ENCODE measurements around the gene PIP5K1A.
"Not testable (repeated sequence)": the region's sequence is repeated elsewhere in the genome, so short reads cannot be mapped to it uniquely, and the experiment has no call there.

PIP5K1A gene

DNA sequence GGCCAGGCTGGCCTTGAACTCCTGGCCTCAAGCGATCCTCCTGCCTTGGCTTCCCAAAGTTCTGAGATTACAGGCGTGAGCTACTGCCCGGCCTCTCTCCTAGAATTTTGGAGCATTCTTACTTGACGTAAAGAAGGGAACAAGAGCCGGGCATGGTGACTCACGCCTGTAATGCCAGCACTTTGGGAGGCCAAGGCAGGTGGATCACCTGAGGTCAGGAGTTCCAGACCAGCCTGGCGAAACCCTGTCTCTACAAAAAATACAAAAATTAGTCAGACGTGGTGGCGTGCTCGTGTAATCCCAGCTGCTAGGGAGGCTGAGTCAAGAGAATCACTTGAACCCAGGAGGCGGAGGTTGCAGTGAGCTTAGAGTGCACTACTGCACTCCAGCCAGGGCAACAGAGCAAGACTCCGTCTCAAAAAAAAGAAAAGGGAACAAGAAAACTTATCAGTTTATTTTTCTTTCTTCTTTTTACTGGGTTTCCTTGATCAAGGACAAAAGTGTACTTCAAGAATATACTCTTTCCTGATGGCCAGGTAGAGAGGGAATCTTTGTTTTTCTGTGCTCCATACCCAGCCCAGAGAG is 7.1 kb downstream of the PIP5K1A start:
- not testable (repeated sequence) for H3K4me3 Mint-ChIP-seq; H3K27me3 Mint-ChIP-seq (ENCODE audit: low read depth); H3K27ac Mint-ChIP-seq; H3K9me3 Mint-ChIP-seq
- Mint-ChIP-seq H3K36me3 (ENCODE audit: low read depth) (peaks cover 23% of the 10 kb centered on the region), H3K4me1 (ENCODE audit: low read depth) (peaks cover 17% of the 10 kb centered on the region)

DNA sequence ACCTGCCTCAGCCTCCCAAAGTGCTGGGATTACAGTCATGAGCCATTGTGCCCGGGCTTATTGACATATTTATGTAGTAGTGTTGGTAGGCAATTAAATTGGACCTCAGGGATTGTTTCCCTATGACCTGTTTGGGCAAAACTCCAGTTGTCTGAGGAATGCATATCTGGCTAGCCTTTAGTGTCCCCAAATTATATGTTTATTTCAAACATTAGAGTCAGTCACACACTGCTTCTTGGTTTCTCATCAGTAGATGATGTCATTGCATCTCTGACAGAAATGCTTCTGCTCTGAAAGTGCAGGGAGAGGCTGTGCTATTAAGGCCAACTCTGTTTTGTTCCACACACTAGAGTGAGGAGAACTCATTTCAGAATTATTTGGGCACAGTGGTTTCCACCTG is 12.5 kb downstream of the PIP5K1A start:
- Mint-ChIP-seq H3K4me3 (no peak overlapping the region), H3K36me3 (ENCODE audit: low read depth) (peaks cover 20% of the 10 kb centered on the region), H3K27ac (peak overlapping the region; percentile 50), H3K4me1 (ENCODE audit: low read depth) (peaks cover 23% of the 10 kb centered on the region), H3K27me3 (ENCODE audit: low read depth) (no peaks in the 10 kb centered on the region), H3K9me3 (no peaks in the 10 kb centered on the region)

DNA sequence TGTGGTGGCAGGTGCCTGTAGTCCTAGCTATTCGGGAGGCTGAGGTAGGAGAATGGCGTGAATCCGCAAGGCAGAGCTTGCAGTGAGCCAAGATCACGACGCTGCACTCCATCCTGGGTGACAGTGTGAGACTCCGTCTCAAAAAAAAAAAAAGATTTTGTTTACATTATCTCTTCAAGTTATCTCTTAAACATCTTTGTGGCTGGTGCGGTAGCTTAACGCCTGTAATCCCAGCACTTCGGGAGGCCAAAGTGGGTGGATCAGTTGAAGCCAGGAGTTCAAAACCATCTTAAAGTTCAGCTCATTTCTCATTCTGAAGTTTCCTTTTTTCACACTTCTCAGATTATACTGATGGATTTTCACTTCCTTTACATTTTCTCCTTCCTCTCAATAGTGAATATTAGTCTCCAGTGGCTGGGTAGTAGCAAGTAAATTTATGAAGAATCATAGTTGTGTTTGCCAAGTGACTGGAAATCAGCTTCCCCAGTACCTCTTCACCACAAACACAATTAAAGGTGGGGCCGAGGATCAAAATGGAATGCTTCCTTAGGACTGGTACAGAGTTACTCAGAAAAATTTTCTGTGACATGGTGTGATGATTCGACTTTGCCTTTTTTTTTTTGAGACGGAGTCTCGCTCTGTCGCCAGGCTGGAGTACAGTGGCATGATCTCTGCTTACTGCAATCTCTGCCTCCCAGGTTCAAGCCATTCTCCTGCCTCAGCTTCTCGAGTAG is 13.8 kb downstream of the PIP5K1A start:
- Mint-ChIP-seq H3K27ac (peak overlapping the region; percentile 87), H3K36me3 (ENCODE audit: low read depth) (peaks cover 17% of the 10 kb centered on the region), H3K4me1 (ENCODE audit: low read depth) (peaks cover 23% of the 10 kb centered on the region), H3K27me3 (ENCODE audit: low read depth) (no peaks in the 10 kb centered on the region), H3K4me3 (peak overlapping the region; percentile 65), H3K9me3 (no peaks in the 10 kb centered on the region)

DNA sequence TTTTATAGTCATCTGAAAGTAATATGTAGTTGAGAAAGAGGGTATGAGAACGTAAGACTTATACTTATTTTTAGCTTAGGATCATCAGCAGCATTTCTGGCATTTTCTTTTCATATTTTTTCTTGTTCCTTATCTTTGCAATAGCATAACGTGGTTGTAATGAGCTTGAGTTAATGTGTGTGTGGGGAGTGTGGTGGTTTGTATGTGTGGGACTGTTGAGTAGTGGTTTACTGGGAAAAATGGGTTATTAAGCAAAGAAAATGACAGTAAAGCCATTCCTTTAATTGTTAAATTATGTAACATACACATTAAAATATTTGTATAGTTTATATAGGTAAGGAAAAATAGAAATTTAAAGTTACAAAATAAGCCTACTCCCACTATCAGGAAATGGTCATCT is 15.2 kb downstream of the PIP5K1A start:
- Mint-ChIP-seq H3K4me3 (no peak overlapping the region), H3K4me1 (ENCODE audit: low read depth) (peaks cover 25% of the 10 kb centered on the region), H3K9me3 (no peaks in the 10 kb centered on the region), H3K36me3 (ENCODE audit: low read depth) (peaks cover 15% of the 10 kb centered on the region), H3K27me3 (ENCODE audit: low read depth) (no peaks in the 10 kb centered on the region), H3K27ac (no peak overlapping the region)

DNA sequence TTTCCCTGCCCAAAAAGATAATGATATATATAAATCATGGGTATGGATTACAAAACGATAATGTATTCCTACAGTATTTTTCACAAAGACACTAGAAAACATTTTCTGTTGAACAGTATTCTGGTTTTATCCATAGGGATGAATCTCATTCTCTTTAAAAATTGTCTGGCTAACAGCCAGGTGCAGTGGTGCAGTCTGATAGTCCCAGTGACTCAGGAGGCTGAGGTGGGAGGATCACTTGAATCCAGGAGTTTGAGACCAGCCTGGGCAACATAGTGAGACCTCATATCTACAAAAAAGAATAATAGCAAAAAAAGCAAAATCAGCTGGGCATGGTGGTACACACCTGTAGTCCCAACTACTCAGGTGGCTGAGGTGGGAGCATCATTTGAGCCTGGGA is 23.3 kb downstream of the PIP5K1A start:
- Mint-ChIP-seq H3K36me3 (ENCODE audit: low read depth) (peaks cover 11% of the 10 kb centered on the region), H3K9me3 (no peaks in the 10 kb centered on the region), H3K27me3 (ENCODE audit: low read depth) (no peaks in the 10 kb centered on the region), H3K4me3 (no peak overlapping the region), H3K4me1 (ENCODE audit: low read depth) (peaks cover 7% of the 10 kb centered on the region), H3K27ac (no peak overlapping the region)

GRCh38 chr1:151222130-151222529 is 23.8 kb downstream of the PIP5K1A start:
- Mint-ChIP-seq H3K4me3 (no peak overlapping the region), H3K9me3 (no peaks in the 10 kb centered on the region), H3K4me1 (ENCODE audit: low read depth) (peaks cover 7% of the 10 kb centered on the region), H3K27me3 (ENCODE audit: low read depth) (no peaks in the 10 kb centered on the region), H3K36me3 (ENCODE audit: low read depth) (peaks cover 14% of the 10 kb centered on the region), H3K27ac (no peak overlapping the region)

GRCh38 chr1:151235235-151235634 is 36.9 kb downstream of the PIP5K1A start:
- peaks cover 62% of the 10 kb centered on the region for H3K36me3 Mint-ChIP-seq (ENCODE audit: low read depth)
- H3K27ac Mint-ChIP-seq = peak overlapping the region; percentile 24
- H3K4me3 Mint-ChIP-seq = no peak overlapping the region
- H3K27me3 Mint-ChIP-seq (ENCODE audit: low read depth) = no peaks in the 10 kb centered on the region
- H3K9me3 Mint-ChIP-seq = no peaks in the 10 kb centered on the region
- H3K4me1 Mint-ChIP-seq (ENCODE audit: low read depth) = peaks cover 6% of the 10 kb centered on the region

- Mint-ChIP-seq H3K27ac (no peak overlapping the region), H3K27me3 (ENCODE audit: low read depth) (no peaks in the 10 kb centered on the region), H3K4me3 (no peak overlapping the region), H3K9me3 (no peaks in the 10 kb centered on the region), H3K36me3 (ENCODE audit: low read depth) (peaks cover 55% of the 10 kb centered on the region), H3K4me1 (ENCODE audit: low read depth) (peaks cover 8% of the 10 kb centered on the region)
These were observed 39.5 kb downstream of the PIP5K1A start for GRCh38 chr1:151237678-151238466.

DNA sequence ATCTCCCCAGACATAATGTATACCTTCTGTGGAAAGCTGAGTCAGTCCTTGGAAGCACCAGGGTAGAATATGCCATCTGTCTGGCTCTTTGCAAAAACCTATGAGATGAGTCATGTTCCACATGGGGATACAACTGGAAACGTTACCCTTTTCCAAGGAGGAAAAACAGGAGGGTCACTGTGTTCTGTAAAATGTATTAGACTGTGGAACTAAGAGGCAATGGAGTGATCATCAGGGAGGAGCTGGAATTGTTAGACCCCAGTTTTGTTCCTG is 40.1 kb downstream of the PIP5K1A start:
- no peaks in the 10 kb centered on the region for H3K9me3 Mint-ChIP-seq
- H3K27me3 Mint-ChIP-seq (ENCODE audit: low read depth) = no peaks in the 10 kb centered on the region
- H3K36me3 Mint-ChIP-seq (ENCODE audit: low read depth) = peaks cover 61% of the 10 kb centered on the region
- H3K4me3 Mint-ChIP-seq = no peak overlapping the region
- H3K27ac Mint-ChIP-seq = no peak overlapping the region
- peaks cover 10% of the 10 kb centered on the region for H3K4me1 Mint-ChIP-seq (ENCODE audit: low read depth)

- H3K36me3 Mint-ChIP-seq (ENCODE audit: low read depth) = peaks cover 56% of the 10 kb centered on the region
- no peaks in the 10 kb centered on the region for H3K9me3 Mint-ChIP-seq
- H3K27ac Mint-ChIP-seq = no peak overlapping the region
These were observed 44.1 kb downstream of the PIP5K1A start for GRCh38 chr1:151242442-151242841.

DNA sequence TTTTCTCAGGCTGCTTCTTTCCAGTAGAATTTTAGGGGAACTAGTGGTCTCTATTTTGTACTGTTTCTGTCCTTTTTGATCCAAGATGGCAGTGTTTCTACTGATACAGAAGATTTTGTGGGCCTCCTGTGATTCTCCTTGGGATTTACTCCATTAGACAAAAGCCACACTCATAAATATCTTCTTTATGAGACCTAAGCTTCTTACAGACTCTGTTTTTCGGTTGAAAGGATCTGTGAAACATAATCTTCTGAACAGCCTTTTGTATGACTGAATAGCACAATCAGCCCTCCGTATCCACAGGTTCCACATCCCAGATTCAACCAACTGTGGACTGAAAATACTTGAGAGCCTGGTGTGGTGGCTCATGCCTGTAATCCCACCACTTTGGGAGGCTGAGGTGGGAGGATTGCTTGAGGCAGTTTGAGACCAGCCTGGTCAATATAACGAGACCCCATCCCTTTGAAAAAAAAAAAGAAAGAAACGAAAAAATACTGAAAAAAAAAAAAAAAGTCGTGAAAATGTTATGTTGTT is 45.4 kb downstream of the PIP5K1A start:
- peaks cover 53% of the 10 kb centered on the region for H3K36me3 Mint-ChIP-seq (ENCODE audit: low read depth)
- no peak overlapping the region for H3K4me3 Mint-ChIP-seq

More at GRCh38 chr1:151242442-151242841, 44.1 kb downstream of the PIP5K1A start:
- no peak overlapping the region for H3K4me3 Mint-ChIP-seq
- peaks cover 5% of the 10 kb centered on the region for H3K4me1 Mint-ChIP-seq (ENCODE audit: low read depth)
- no peaks in the 10 kb centered on the region for H3K27me3 Mint-ChIP-seq (ENCODE audit: low read depth)

GRCh38 chr1:151246786-151247185 is 48.4 kb downstream of the PIP5K1A start:
- H3K27ac Mint-ChIP-seq = no peak overlapping the region
- no peak overlapping the region for H3K4me3 Mint-ChIP-seq
- peaks cover 8% of the 10 kb centered on the region for H3K4me1 Mint-ChIP-seq (ENCODE audit: low read depth)
- peaks cover 54% of the 10 kb centered on the region for H3K36me3 Mint-ChIP-seq (ENCODE audit: low read depth)
- no peaks in the 10 kb centered on the region for H3K9me3 Mint-ChIP-seq
- no peaks in the 10 kb centered on the region for H3K27me3 Mint-ChIP-seq (ENCODE audit: low read depth)

More for the DNA sequence above, 45.4 kb downstream of the PIP5K1A start:
- H3K4me1 Mint-ChIP-seq (ENCODE audit: low read depth) = peaks cover 4% of the 10 kb centered on the region
- no peaks in the 10 kb centered on the region for H3K9me3 Mint-ChIP-seq
- no peak overlapping the region for H3K27ac Mint-ChIP-seq
- no peaks in the 10 kb centered on the region for H3K27me3 Mint-ChIP-seq (ENCODE audit: low read depth)

DNA sequence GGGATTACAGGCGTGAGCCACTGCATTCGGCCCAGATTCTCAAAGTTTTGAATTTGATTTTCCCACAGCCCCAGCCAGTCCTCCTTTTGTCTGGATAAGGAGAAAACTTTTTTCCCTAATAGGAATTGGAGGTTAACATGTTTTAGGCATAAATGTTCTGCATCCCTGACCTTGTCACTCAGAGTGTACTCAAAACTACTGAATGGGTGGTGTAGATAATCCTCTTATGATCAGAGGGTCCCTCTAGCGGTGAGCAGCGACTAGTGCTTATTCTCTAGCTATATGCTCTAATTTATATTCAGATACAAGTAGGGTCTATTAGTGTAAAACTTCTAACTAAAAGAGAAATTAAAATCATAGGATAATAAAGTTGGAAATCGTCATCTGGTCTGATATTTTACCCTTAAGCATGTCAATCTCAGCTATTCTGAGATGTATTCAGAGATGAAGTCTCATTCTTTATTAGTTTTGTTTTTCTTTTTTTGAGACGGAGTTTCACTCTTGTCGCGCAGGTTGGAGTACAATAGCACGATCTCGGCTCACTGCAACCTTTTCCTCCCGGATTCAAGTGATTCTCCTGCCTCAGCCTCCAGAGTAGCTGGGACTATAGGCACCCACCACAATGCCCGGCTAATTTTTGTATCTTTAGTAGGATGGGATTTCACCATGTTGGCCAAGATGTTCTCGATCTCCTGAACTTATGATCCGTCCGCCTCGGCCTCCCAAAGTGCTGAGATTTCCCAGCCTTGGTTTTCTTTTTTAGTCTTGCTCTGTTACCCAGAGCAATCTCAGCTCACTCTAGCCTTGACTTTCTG is 53.5 kb downstream of the PIP5K1A start:
- no peaks in the 10 kb centered on the region for H3K9me3 Mint-ChIP-seq
- peak overlapping the region; percentile 20 for H3K27ac Mint-ChIP-seq
- H3K4me1 Mint-ChIP-seq (ENCODE audit: low read depth) = peaks cover 21% of the 10 kb centered on the region
- H3K36me3 Mint-ChIP-seq (ENCODE audit: low read depth) = peaks cover 19% of the 10 kb centered on the region
- H3K27me3 Mint-ChIP-seq (ENCODE audit: low read depth) = no peaks in the 10 kb centered on the region
- H3K4me3 Mint-ChIP-seq = no peak overlapping the region

Data from T-helper 1 cell treated with Interleukin-12 subunit alpha and Interleukin-12 subunit beta and Interleukin-4 antibody, amounts not matched to agents 30 μg/mL and 1 μg/mL, for 36 hours (primary cell).